Neuron (in vitro differentiated cells): ENCODE data around the gene ZBTB20.

Experiments
- H2AFZ ChIP-seq: one replicate; pipeline ENCODE4 v1.6.1; 2013; ENCODE audit warnings: low read depth, mild to moderate bottlenecking, inconsistent platforms, low read length, moderate library complexity
- H3K27me3 ChIP-seq: one replicate; pipeline ENCODE4 v1.6.1; 2013; ENCODE audit warnings: low read length; ENCODE audit not compliant: insufficient read depth
- H3K36me3 ChIP-seq: one replicate; pipeline ENCODE4 v1.6.1; 2013; ENCODE audit warnings: low read length; ENCODE audit not compliant: insufficient read depth
- H3K4me1 ChIP-seq: one replicate; pipeline ENCODE4 v1.6.1; 2013; ENCODE audit warnings: low read length; ENCODE audit not compliant: insufficient read depth
- H3K4me3 ChIP-seq: 2 replicates; pipeline ENCODE4 v1.5.1; 2013; ENCODE audit warnings: mild to moderate bottlenecking, low read length, moderate library complexity
- H3K9me3 ChIP-seq: one replicate; pipeline ENCODE4 v1.6.1; 2013; ENCODE audit warnings: low read length

Gene ZBTB20

DNA sequence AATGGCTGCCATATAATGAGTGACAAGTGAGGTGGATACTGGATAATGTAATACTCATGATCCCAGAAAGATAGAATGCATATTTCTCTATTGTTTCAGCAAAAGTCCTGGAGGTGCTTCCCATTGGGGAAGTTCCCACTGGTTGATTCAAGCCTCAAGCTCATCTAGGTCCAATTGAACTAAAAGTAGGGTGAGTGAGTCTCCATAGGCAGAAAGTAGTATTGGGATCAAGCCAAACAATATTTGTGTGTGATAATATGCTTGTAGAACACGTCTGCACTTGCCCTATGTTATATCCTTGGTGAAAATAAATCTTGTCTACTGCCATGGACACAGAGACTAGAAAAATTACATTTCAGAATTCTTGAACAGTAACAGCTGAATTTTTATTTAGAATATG, 14.8 kb upstream of the ZBTB20 start:
- Histone ChIP-seq H3K4me3 (no peak overlapping the region), H3K9me3 (peaks cover 10% of the 10 kb centered on the region), H3K27me3 (no peaks in the 10 kb centered on the region), H2AFZ (no peak overlapping the region), H3K36me3 (no peaks in the 10 kb centered on the region), H3K4me1 (peaks cover 5% of the 10 kb centered on the region)

DNA sequence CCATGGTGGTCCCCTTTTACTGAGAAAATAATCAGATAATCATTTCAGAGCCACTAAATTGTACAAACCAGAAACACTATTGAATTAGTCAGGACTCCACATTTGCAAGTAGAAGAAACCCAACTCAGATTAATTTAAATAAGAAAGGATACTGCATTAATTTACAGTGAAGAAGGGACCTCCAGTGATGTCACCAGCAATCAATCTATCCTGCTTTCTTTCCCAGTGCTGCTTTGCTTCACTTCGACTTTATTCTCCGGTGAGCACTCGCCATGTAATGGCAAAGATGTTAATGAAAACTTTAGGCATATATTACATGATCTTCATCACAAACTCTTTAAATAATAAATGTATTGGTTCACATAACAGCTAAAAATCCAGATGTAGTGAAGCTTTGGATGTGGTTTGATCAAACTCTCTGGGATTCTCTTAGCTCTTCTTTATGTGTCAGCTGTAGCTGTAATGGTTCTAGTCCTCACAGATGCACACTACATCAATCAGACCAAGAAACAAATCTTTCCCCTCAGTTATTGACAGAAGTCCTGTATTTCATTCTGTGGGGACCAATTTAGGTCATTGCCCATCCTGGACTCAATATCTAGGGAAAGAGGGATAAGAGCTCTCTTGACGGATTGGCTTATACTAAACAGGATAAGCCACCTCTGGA, 14.2 kb upstream of the ZBTB20 start:
- H3K36me3 ChIP-seq, result no peaks in the 10 kb centered on the region
- H3K4me3 ChIP-seq, result no peak overlapping the region
- no peaks in the 10 kb centered on the region for H3K27me3 ChIP-seq
- H2AFZ ChIP-seq, result no peak overlapping the region
- H3K4me1 ChIP-seq, result peaks cover 10% of the 10 kb centered on the region
- H3K9me3 ChIP-seq, result peaks cover 10% of the 10 kb centered on the region

DNA sequence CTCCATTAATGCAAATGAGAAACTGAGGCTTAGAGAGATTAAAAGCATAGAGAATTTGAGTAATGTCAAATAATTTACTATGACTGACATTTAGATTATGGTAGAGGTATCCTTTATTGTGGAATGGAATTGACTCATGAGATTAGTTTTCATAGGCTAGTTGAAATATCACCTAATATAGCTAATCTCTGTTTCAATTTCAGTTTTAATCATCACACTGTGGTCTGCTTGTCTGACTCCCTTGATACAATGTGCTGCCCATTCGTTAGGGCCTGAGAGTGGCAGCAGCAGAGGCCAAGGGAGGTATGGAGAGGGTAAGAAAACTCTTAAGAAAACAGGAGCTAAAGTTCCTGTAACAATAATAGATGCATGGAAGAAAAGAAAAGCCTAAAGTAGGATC, 13.2 kb upstream of the ZBTB20 start:
- Histone ChIP-seq H3K4me3 (no peak overlapping the region), H3K27me3 (no peaks in the 10 kb centered on the region), H3K9me3 (peaks cover 10% of the 10 kb centered on the region), H3K36me3 (no peaks in the 10 kb centered on the region), H2AFZ (peak overlapping the region; percentile 21), H3K4me1 (peaks cover 12% of the 10 kb centered on the region)

- peak overlapping the region; percentile 61 for H2AFZ ChIP-seq
- H3K4me1 ChIP-seq, result peaks cover 11% of the 10 kb centered on the region
- no peaks in the 10 kb centered on the region for H3K27me3 ChIP-seq
- H3K9me3 ChIP-seq, result peaks cover 10% of the 10 kb centered on the region
- no peaks in the 10 kb centered on the region for H3K36me3 ChIP-seq
- no peak overlapping the region for H3K4me3 ChIP-seq
These were observed 9.1 kb upstream of the ZBTB20 start for GRCh38 chr3:115156046-115156654.

DNA sequence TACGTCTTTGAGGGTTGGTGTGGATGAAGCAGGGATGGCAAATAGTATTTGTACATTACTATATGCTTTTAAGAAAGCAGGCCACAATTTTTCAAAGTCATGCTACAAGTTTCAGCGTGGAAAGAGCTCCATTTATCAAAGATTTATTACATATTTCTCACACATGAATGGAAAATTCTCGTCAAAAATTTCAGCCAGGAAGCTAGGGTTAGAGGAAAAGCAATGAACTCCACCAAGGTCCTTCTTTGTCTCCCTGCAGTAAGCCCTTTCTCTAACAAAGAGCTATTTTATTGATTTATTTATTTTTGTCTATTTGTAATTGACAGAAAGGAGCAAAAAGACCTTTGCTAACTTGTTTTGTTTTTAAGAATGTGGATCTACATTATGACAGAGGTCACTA, 7.5 kb upstream of the ZBTB20 start:
- Histone ChIP-seq H2AFZ (no peak overlapping the region), H3K27me3 (no peaks in the 10 kb centered on the region), H3K36me3 (no peaks in the 10 kb centered on the region), H3K9me3 (peaks cover 10% of the 10 kb centered on the region), H3K4me1 (peaks cover 11% of the 10 kb centered on the region), H3K4me3 (no peak overlapping the region)

GRCh38 chr3:115151921-115152320, 4.8 kb upstream of the ZBTB20 start:
- no peaks in the 10 kb centered on the region for H3K27me3 ChIP-seq
- peak overlapping the region; percentile 32 for H2AFZ ChIP-seq
- H3K4me1 ChIP-seq, result peaks cover 18% of the 10 kb centered on the region
- H3K9me3 ChIP-seq, result no peaks in the 10 kb centered on the region
- no peak overlapping the region for H3K4me3 ChIP-seq
- no peaks in the 10 kb centered on the region for H3K36me3 ChIP-seq

DNA sequence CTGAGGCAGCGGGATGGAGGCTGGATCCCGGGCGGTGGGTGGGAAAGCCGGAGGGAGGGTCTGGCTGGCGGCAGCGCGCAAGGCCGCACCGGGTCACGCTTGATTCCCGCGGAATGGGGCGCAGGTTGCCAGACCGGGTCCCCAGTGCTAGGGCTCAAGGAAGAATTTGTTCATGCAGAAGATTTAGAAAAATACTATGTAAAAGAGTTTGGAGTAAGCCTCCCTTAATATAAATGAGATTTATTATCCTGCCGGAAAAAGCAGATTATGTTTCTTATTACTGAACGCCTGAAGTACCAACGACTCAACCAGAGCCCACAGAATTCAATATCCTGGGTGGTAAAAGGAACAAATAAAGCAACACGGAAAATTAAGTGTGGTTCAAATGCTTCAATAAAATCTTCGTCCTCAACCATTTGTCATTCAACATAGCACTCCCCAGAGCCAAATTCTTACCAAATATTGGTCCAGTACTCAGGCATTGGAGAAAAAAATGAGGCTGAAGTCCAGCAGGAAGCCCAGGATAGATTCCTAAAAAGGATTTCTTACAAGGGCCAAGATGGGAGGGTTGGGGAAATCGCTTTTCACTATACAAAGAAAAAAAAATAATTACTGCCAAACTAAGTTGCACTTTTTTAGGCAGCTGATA, 1.2 kb upstream of the ZBTB20 start:
- Histone ChIP-seq H3K4me3 (peak overlapping the region; percentile 84), H3K27me3 (no peaks in the 10 kb centered on the region), H3K4me1 (peaks cover 19% of the 10 kb centered on the region), H3K36me3 (no peaks in the 10 kb centered on the region), H3K9me3 (no peaks in the 10 kb centered on the region), H2AFZ (peak overlapping the region; percentile 80)

DNA sequence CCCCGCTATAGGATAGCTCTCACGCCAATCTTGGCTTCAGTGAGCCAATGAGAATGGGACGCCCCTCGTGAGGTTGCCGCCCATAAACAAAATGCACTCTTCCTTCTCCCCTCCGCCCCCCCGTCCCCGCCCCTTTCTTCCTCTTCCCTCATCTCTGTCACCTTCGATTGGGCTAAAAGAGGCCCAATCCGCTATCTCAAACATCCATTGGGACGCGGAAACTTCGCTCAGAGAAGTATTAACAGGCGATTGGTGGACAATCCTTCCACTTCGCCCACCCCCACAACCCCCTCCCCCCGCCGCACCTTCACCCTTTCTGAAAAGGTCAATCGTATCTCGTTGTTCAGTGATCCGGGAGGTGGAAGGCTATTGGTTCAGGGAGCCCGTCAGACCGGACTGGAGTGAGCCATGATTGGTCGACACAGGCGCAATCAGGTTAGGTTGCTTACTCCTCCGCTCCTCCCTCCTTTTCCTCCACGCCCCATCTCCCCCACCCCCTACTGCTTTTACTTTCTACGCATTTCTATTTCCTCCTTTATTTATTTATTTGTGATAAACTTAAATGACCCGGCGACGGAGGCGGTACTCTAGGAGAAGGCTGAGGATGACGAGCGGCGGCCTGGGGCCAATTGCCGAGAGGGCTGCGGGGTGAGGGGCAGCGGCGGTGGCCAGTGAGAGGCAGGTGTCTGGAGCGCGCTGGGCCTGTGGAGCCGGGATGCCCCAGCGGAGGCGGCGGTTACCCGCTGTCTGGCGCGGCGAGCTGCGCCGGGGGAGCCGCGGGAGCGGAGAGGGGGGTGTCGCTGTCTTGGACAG, 447 bp upstream of the ZBTB20 start:
- H3K4me3 ChIP-seq, result peak overlapping the region; percentile 84
- H3K36me3 ChIP-seq, result no peaks in the 10 kb centered on the region
- H2AFZ ChIP-seq, result peak overlapping the region; percentile 80
- H3K4me1 ChIP-seq, result peaks cover 19% of the 10 kb centered on the region
- no peaks in the 10 kb centered on the region for H3K27me3 ChIP-seq
- no peaks in the 10 kb centered on the region for H3K9me3 ChIP-seq

DNA sequence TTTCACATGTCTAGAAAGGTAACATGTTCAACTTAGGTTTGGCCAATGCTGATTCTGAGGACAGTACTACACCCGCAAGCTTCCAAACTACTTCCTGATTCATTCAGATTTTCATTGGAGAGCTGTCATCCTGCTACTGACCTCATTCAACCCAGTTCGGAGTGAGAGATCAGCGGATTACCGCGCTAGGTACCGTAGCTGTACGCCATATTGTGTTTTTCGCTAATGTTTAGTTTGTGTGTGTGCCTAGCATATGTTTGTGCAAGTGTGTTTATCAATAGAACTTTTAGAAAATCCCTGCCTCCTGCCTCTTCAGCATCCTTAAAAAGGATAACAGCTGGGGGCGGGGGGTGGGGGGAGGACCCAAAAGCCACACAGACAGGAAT, 1.1 kb downstream of the ZBTB20 start:
- H3K36me3 ChIP-seq, result no peaks in the 10 kb centered on the region
- H3K27me3 ChIP-seq, result no peaks in the 10 kb centered on the region
- H3K4me3 ChIP-seq, result peak overlapping the region; percentile 87
- peaks cover 20% of the 10 kb centered on the region for H3K4me1 ChIP-seq
- H3K9me3 ChIP-seq, result no peaks in the 10 kb centered on the region
- H2AFZ ChIP-seq, result peak overlapping the region; percentile 90

DNA sequence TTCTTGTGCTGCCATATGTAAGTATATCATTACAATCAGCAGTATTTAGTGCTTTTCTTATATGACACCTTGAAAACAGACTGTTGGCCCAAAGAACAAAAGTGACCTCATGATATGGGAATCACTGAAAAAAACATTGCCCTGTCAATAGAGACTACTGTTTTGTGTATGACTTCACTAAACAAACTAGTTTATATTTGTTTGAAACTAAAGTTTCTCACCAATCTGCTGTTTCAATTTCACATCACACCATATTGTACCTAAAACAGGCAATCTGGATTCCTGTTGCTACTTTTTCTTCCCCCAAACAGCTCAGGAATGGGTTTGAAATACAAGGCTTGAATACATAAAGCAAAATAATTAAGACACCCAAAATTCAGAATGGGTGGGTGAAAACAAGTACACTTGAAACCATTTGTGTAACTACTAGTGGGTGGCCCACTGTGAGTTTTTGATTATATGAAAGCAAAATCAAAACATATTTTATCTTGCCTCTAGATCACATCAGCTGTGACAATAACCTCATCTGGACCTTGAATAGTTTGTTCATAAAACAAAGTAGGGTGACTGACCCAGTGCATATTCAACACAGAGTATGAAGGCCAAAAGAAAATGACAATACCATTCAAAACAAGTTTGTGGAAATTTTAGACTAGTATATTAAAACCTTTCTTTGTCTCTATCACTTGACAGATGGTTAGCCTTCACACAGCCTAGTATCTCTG, 5.9 kb downstream of the ZBTB20 start:
- peaks cover 19% of the 10 kb centered on the region for H3K4me1 ChIP-seq
- H3K4me3 ChIP-seq, result no peak overlapping the region
- no peak overlapping the region for H2AFZ ChIP-seq
- H3K9me3 ChIP-seq, result no peaks in the 10 kb centered on the region
- H3K27me3 ChIP-seq, result no peaks in the 10 kb centered on the region
- H3K36me3 ChIP-seq, result no peaks in the 10 kb centered on the region

GRCh38 chr3:115139072-115139471, 8.0 kb downstream of the ZBTB20 start:
- Histone ChIP-seq H3K4me1 (peaks cover 10% of the 10 kb centered on the region), H3K4me3 (no peak overlapping the region), H2AFZ (no peak overlapping the region), H3K9me3 (no peaks in the 10 kb centered on the region), H3K36me3 (no peaks in the 10 kb centered on the region), H3K27me3 (no peaks in the 10 kb centered on the region)

- no peaks in the 10 kb centered on the region for H3K36me3 ChIP-seq
- H3K27me3 ChIP-seq, result no peaks in the 10 kb centered on the region
- no peak overlapping the region for H3K4me3 ChIP-seq
- no peak overlapping the region for H2AFZ ChIP-seq
- H3K9me3 ChIP-seq, result no peaks in the 10 kb centered on the region
- H3K4me1 ChIP-seq, result no peaks in the 10 kb centered on the region
These were observed 12.3 kb downstream of the ZBTB20 start for GRCh38 chr3:115134648-115135347.
